ENCODE results near the gene CTAGE9.
"Not testable (repeated sequence)": the region's sequence is repeated elsewhere in the genome, so short reads cannot be mapped to it uniquely, and the experiment has no call there.

DNA sequence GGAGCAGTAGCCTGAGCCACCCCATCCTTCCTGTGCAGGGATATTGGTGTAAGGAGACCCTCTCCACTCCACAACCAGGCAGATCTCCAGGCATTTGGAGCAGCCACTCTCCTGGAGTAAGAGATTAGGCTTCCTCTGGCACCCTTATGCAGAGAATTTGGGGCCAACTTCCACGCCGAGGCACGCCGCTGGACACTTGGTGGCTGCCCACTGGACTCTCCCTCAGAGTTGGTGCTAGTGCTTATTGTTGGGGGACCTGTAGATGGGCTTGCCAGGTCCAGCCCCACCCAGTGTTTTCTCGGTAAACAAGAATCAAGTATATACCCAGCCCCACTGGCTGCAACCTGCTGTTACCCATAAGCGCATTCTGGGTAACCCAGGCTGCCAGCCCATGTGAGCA, 4.8 kb upstream of the CTAGE9 start:
- TF ChIP-seq POLR2AphosphoS5, POLR2A (IDR thresholded peaks at IDR 0.05): not testable (repeated sequence)
- TF ChIP-seq CTCF (IDR thresholded peaks at IDR 0.05 in 8 of 11, conservative IDR thresholded peaks at IDR 0.05 in 3 of 11), result peak in 1 of 11 experiments; percentile 9
